Measurements from ENCODE around the gene SERINC4.
"Not testable (repeated sequence)": the region's sequence is repeated elsewhere in the genome, so short reads cannot be mapped to it uniquely, and the experiment has no call there.

SERINC4 gene

GRCh38 chr15:43799945-43800285 lies at the start of gene SERINC4:
SERINC4 (minus strand) TSS chr15:43800220; CDS start chr15:43799986, 234 bp downstream.
- Histone ChIP-seq H3K4me3 (ENCODE audit: low read depth, low read length) (peak within 1 kb of the TSS; percentile 95), H3K9ac (ENCODE audit: low read depth, low read length) (peak within 1 kb of the TSS; percentile 77), H3K4me1 (ENCODE audit: control insufficient read depth, insufficient read depth, low read length) (peaks cover 28% of the 10 kb centered on the region), H3K9me3 (ENCODE audit: control insufficient read depth, insufficient read depth, low read length) (no peaks in the 10 kb centered on the region), H3K27me3 (ENCODE audit: control insufficient read depth, insufficient read depth, low read length) (no peaks in the 10 kb centered on the region), H3K27ac (ENCODE audit: low read depth, low read length) (peak within 1 kb of the TSS; percentile 81), H3K36me3 (ENCODE audit: control insufficient read depth, insufficient read depth, low read length) (peaks cover 58% of the 10 kb centered on the region)

GRCh38 chr15:43845421-43845820 lies 45.4 kb upstream of the SERINC4 start:
- Histone ChIP-seq H3K27me3 (ENCODE audit: control insufficient read depth, insufficient read depth, low read length) (no peaks in the 10 kb centered on the region), H3K4me3 (ENCODE audit: low read depth, low read length) (no peak overlapping the region), H3K27ac (ENCODE audit: low read depth, low read length) (no peak overlapping the region), H3K36me3 (ENCODE audit: control insufficient read depth, insufficient read depth, low read length) (peaks cover 45% of the 10 kb centered on the region), H3K9me3 (ENCODE audit: control insufficient read depth, insufficient read depth, low read length) (no peaks in the 10 kb centered on the region), H3K4me1 (ENCODE audit: control insufficient read depth, insufficient read depth, low read length) (no peaks in the 10 kb centered on the region), H3K9ac (ENCODE audit: low read depth, low read length) (no peak overlapping the region)

- H3K9me3 ChIP-seq (ENCODE audit: control insufficient read depth, insufficient read depth, low read length); H3K27ac ChIP-seq (ENCODE audit: low read depth, low read length); H3K9ac ChIP-seq (ENCODE audit: low read depth, low read length); H3K27me3 ChIP-seq (ENCODE audit: control insufficient read depth, insufficient read depth, low read length); H3K4me1 ChIP-seq (ENCODE audit: control insufficient read depth, insufficient read depth, low read length); H3K4me3 ChIP-seq (ENCODE audit: low read depth, low read length): not testable (repeated sequence)
- H3K36me3 ChIP-seq (ENCODE audit: control insufficient read depth, insufficient read depth, low read length): peaks cover 32% of the 10 kb centered on the region
Measured at GRCh38 chr15:43832485-43832884, 32.5 kb upstream of the SERINC4 start.

GRCh38 chr15:43831519-43832052 lies 31.6 kb upstream of the SERINC4 start:
- not testable (repeated sequence) for H3K4me3 ChIP-seq (ENCODE audit: low read depth, low read length); H3K27ac ChIP-seq (ENCODE audit: low read depth, low read length); H3K9me3 ChIP-seq (ENCODE audit: control insufficient read depth, insufficient read depth, low read length); H3K27me3 ChIP-seq (ENCODE audit: control insufficient read depth, insufficient read depth, low read length); H3K4me1 ChIP-seq (ENCODE audit: control insufficient read depth, insufficient read depth, low read length); H3K9ac ChIP-seq (ENCODE audit: low read depth, low read length)
- peaks cover 29% of the 10 kb centered on the region for H3K36me3 ChIP-seq (ENCODE audit: control insufficient read depth, insufficient read depth, low read length)

- H3K4me3 ChIP-seq (ENCODE audit: low read depth, low read length); H3K9me3 ChIP-seq (ENCODE audit: control insufficient read depth, insufficient read depth, low read length); H3K4me1 ChIP-seq (ENCODE audit: control insufficient read depth, insufficient read depth, low read length); H3K27ac ChIP-seq (ENCODE audit: low read depth, low read length); H3K9ac ChIP-seq (ENCODE audit: low read depth, low read length); H3K27me3 ChIP-seq (ENCODE audit: control insufficient read depth, insufficient read depth, low read length): not testable (repeated sequence)
- peaks cover 21% of the 10 kb centered on the region for H3K36me3 ChIP-seq (ENCODE audit: control insufficient read depth, insufficient read depth, low read length)
Measured at GRCh38 chr15:43830691-43831275, 30.8 kb upstream of the SERINC4 start.

GRCh38 chr15:43829951-43830540 lies 30.0 kb upstream of the SERINC4 start:
- peaks cover 15% of the 10 kb centered on the region for H3K36me3 ChIP-seq (ENCODE audit: control insufficient read depth, insufficient read depth, low read length)
- H3K9ac ChIP-seq (ENCODE audit: low read depth, low read length); H3K4me3 ChIP-seq (ENCODE audit: low read depth, low read length); H3K4me1 ChIP-seq (ENCODE audit: control insufficient read depth, insufficient read depth, low read length); H3K27me3 ChIP-seq (ENCODE audit: control insufficient read depth, insufficient read depth, low read length); H3K27ac ChIP-seq (ENCODE audit: low read depth, low read length); H3K9me3 ChIP-seq (ENCODE audit: control insufficient read depth, insufficient read depth, low read length): not testable (repeated sequence)

GRCh38 chr15:43828061-43828657 lies 28.1 kb upstream of the SERINC4 start:
- Histone ChIP-seq H3K9me3 (ENCODE audit: control insufficient read depth, insufficient read depth, low read length) (no peaks in the 10 kb centered on the region), H3K27ac (ENCODE audit: low read depth, low read length) (no peak overlapping the region), H3K9ac (ENCODE audit: low read depth, low read length) (no peak overlapping the region), H3K4me3 (ENCODE audit: low read depth, low read length) (0 out of 2 replicates have a peak overlapping the region, but pooled peaks have one; percentile 81), H3K36me3 (ENCODE audit: control insufficient read depth, insufficient read depth, low read length) (peaks cover 10% of the 10 kb centered on the region; the same call in 1 of the 2 replicates), H3K4me1 (ENCODE audit: control insufficient read depth, insufficient read depth, low read length) (no peaks in the 10 kb centered on the region), H3K27me3 (ENCODE audit: control insufficient read depth, insufficient read depth, low read length) (no peaks in the 10 kb centered on the region; the same call in 1 of the 2 replicates)

GRCh38 chr15:43826508-43827341 lies 26.7 kb upstream of the SERINC4 start, which contains the start of gene WDR76:
WDR76 (plus strand) TSS chr15:43827002; CDS start chr15:43827033, 31 bp downstream.
- Histone ChIP-seq H3K9me3 (ENCODE audit: control insufficient read depth, insufficient read depth, low read length) (no peaks in the 10 kb centered on the region), H3K9ac (ENCODE audit: low read depth, low read length) (peak within 1 kb of the TSS; percentile 86), H3K27me3 (ENCODE audit: control insufficient read depth, insufficient read depth, low read length) (no peaks in the 10 kb centered on the region; the same call in 1 of the 2 replicates), H3K4me3 (ENCODE audit: low read depth, low read length) (peak within 1 kb of the TSS; percentile 81), H3K36me3 (ENCODE audit: control insufficient read depth, insufficient read depth, low read length) (peaks cover 15% of the 10 kb centered on the region; the same call in 1 of the 2 replicates), H3K4me1 (ENCODE audit: control insufficient read depth, insufficient read depth, low read length) (no peaks in the 10 kb centered on the region), H3K27ac (ENCODE audit: low read depth, low read length) (peak within 1 kb of the TSS; percentile 53)

- H3K27me3 ChIP-seq (ENCODE audit: control insufficient read depth, insufficient read depth, low read length): no peaks in the 10 kb centered on the region; the same call in 1 of the 2 replicates
- H3K36me3 ChIP-seq (ENCODE audit: control insufficient read depth, insufficient read depth, low read length): peaks cover 15% of the 10 kb centered on the region; the same call in 1 of the 2 replicates
- no peak overlapping the region for H3K9ac ChIP-seq (ENCODE audit: low read depth, low read length)
- H3K27ac ChIP-seq (ENCODE audit: low read depth, low read length): no peak overlapping the region
- no peak overlapping the region for H3K4me3 ChIP-seq (ENCODE audit: low read depth, low read length)
- H3K9me3 ChIP-seq (ENCODE audit: control insufficient read depth, insufficient read depth, low read length): no peaks in the 10 kb centered on the region
- H3K4me1 ChIP-seq (ENCODE audit: control insufficient read depth, insufficient read depth, low read length): no peaks in the 10 kb centered on the region
Measured at GRCh38 chr15:43826029-43826507, 26.0 kb upstream of the SERINC4 start.

- not testable (repeated sequence) for H3K27ac ChIP-seq (ENCODE audit: low read depth, low read length); H3K9ac ChIP-seq (ENCODE audit: low read depth, low read length); H3K4me1 ChIP-seq (ENCODE audit: control insufficient read depth, insufficient read depth, low read length); H3K27me3 ChIP-seq (ENCODE audit: control insufficient read depth, insufficient read depth, low read length); H3K4me3 ChIP-seq (ENCODE audit: low read depth, low read length); H3K9me3 ChIP-seq (ENCODE audit: control insufficient read depth, insufficient read depth, low read length)
- H3K36me3 ChIP-seq (ENCODE audit: control insufficient read depth, insufficient read depth, low read length): peaks cover 15% of the 10 kb centered on the region; the same call in 1 of the 2 replicates
Measured at GRCh38 chr15:43825305-43825704, 25.3 kb upstream of the SERINC4 start.

All from HUES48 (cell line).